KG1 (cell line): ENCODE data around the gene UPK3BL2.
"Not testable (repeated sequence)": the region's sequence is repeated elsewhere in the genome, so short reads cannot be mapped to it uniquely, and the experiment has no call there.

Experiments
- DNase-seq: peaks from one replicate; lab custom pipeline; 2025; lab: John Stamatoyannopoulos, UW

UPK3BL2 gene

GRCh38 chr7:102494026-102494425 is 49.5 kb downstream of the UPK3BL2 start:
- DNase-seq: not testable (repeated sequence)

GRCh38 chr7:102493220-102493935 is 50.1 kb downstream of the UPK3BL2 start:
- DNase-seq: not testable (repeated sequence)

- not testable (repeated sequence) for DNase-seq
Observed at GRCh38 chr7:102490529-102491075, 52.9 kb downstream of the UPK3BL2 start.
